ENCODE data around the gene PTPRM.

The PTPRM gene

GRCh38 chr18:7598167-7599047, 31.3 kb downstream of the PTPRM start:
- DNase-seq (ENCODE audit: low read depth in 2 of 3, low spot score in 1 of 3): no peak

GRCh38 chr18:7600036-7600435, 32.9 kb downstream of the PTPRM start:
- no peak for DNase-seq (ENCODE audit: low read depth in 2 of 3, low spot score in 1 of 3)

- DNase-seq (ENCODE audit: low read depth in 2 of 3, low spot score in 1 of 3): no peak
These were observed 33.6 kb downstream of the PTPRM start for GRCh38 chr18:7600528-7601245.

GRCh38 chr18:7601246-7601615, 34.1 kb downstream of the PTPRM start:
- no peak for DNase-seq (ENCODE audit: low read depth in 2 of 3, low spot score in 1 of 3)

GRCh38 chr18:7601936-7602335, 34.8 kb downstream of the PTPRM start:
- no peak for DNase-seq (ENCODE audit: low read depth in 2 of 3, low spot score in 1 of 3)

GRCh38 chr18:7603259-7604000, 36.3 kb downstream of the PTPRM start:
- no peak for DNase-seq (ENCODE audit: low read depth in 2 of 3, low spot score in 1 of 3)

- no peak for DNase-seq (ENCODE audit: low read depth in 2 of 3, low spot score in 1 of 3)
These were observed 37.2 kb downstream of the PTPRM start for GRCh38 chr18:7604361-7604760.

GRCh38 chr18:7605705-7606104, 38.6 kb downstream of the PTPRM start:
- no peak for DNase-seq (ENCODE audit: low read depth in 2 of 3, low spot score in 1 of 3)

- DNase-seq (ENCODE audit: low read depth in 2 of 3, low spot score in 1 of 3): no peak
These were observed 40.5 kb downstream of the PTPRM start for GRCh38 chr18:7607540-7608173.

- no peak for DNase-seq (ENCODE audit: low read depth in 2 of 3, low spot score in 1 of 3)
These were observed 41.0 kb downstream of the PTPRM start for GRCh38 chr18:7608174-7608550.

- no peak for DNase-seq (ENCODE audit: low read depth in 2 of 3, low spot score in 1 of 3)
These were observed 41.7 kb downstream of the PTPRM start for GRCh38 chr18:7608781-7609201.

GRCh38 chr18:7609617-7610016, 42.5 kb downstream of the PTPRM start:
- no peak for DNase-seq (ENCODE audit: low read depth in 2 of 3, low spot score in 1 of 3)

- no peak for DNase-seq (ENCODE audit: low read depth in 2 of 3, low spot score in 1 of 3)
These were observed 46.9 kb downstream of the PTPRM start for GRCh38 chr18:7614042-7614441.

- DNase-seq (ENCODE audit: low read depth in 2 of 3, low spot score in 1 of 3): no peak
These were observed 48.7 kb downstream of the PTPRM start for GRCh38 chr18:7615840-7616239.

- DNase-seq (ENCODE audit: low read depth in 2 of 3, low spot score in 1 of 3): no peak
These were observed 49.5 kb downstream of the PTPRM start for GRCh38 chr18:7616661-7617060.

- DNase-seq (ENCODE audit: low read depth in 2 of 3, low spot score in 1 of 3): no peak
These were observed 50.8 kb downstream of the PTPRM start for GRCh38 chr18:7617738-7618422.

GRCh38 chr18:7618891-7619442, 51.9 kb downstream of the PTPRM start:
- DNase-seq (ENCODE audit: low read depth in 2 of 3, low spot score in 1 of 3): no peak

- no peak for DNase-seq (ENCODE audit: low read depth in 2 of 3, low spot score in 1 of 3)
These were observed 52.6 kb downstream of the PTPRM start for GRCh38 chr18:7619676-7620075.

- no peak for DNase-seq (ENCODE audit: low read depth in 2 of 3, low spot score in 1 of 3)
These were observed 55.6 kb downstream of the PTPRM start for GRCh38 chr18:7622721-7623120.

- DNase-seq (ENCODE audit: low read depth in 2 of 3, low spot score in 1 of 3): no peak
These were observed 56.6 kb downstream of the PTPRM start for GRCh38 chr18:7623681-7624080.

Data from stimulated activated CD4-positive, alpha-beta T cell treated with anti-CD3 and anti-CD28 coated beads, Interleukin-12 subunit alpha, Interleukin-12 subunit beta, amount 100 ng/mL, for 48 hours (primary cell).